IMR-90 (cell line): ENCODE results near the gene IRF2.

Experiments
- BHLHE40 ChIP-seq: fragments of 150-350 bp; IDR thresholded peaks from 2 replicates; pipeline ENCODE4 v1.6.1; 2016; ENCODE audit warnings: mild to moderate bottlenecking, low read depth, low read length
- CEBPB ChIP-seq: IDR thresholded peaks from 2 replicates; pipeline ENCODE4 v1.6.1; 2012; ENCODE audit warnings: low read depth, low read length, improper control_type of control experiment
- FOS ChIP-seq: fragments of 150-350 bp; IDR thresholded peaks from 2 replicates; pipeline ENCODE4 v1.6.1; 2016; ENCODE audit warnings: low read depth, low read length
- MAFK ChIP-seq: IDR thresholded peaks from 2 replicates; pipeline ENCODE4 v1.6.1; 2012; ENCODE audit warnings: low read depth, low read length, improper control_type of control experiment
- MAZ ChIP-seq: IDR thresholded peaks from 2 replicates; pipeline ENCODE4 v1.6.1; 2012; ENCODE audit warnings: low read depth, mild to moderate bottlenecking, low read length, improper control_type of control experiment, moderate library complexity, borderline replicate concordance
- MXI1 ChIP-seq: IDR thresholded peaks from 2 replicates; pipeline ENCODE4 v1.6.1; 2012; ENCODE audit warnings: low read depth, mild to moderate bottlenecking, low read length, moderate library complexity, borderline replicate concordance
- POLR2A ChIP-seq: IDR thresholded peaks from 2 replicates; pipeline ENCODE4 v1.6.1; 2012; ENCODE audit warnings: mild to moderate bottlenecking, low read depth, low read length
- RAD21 ChIP-seq: IDR thresholded peaks from 2 replicates; pipeline ENCODE4 v1.6.1; 2012; ENCODE audit warnings: low read length, improper control_type of control experiment
- RCOR1 ChIP-seq: IDR thresholded peaks from 2 replicates; pipeline ENCODE4 v1.6.1; 2012; ENCODE audit warnings: mild to moderate bottlenecking, low read length, improper control_type of control experiment; ENCODE audit not compliant: insufficient replicate concordance
- SMC3 ChIP-seq: fragments of 150-350 bp; IDR thresholded peaks from 2 replicates; pipeline ENCODE4 v1.6.1; 2016; ENCODE audit warnings: low read depth, mild to moderate bottlenecking, antibody characterized with exemption, low read length, moderate library complexity
- TF ChIP-seq, protein P1 (sequence below): conservative IDR thresholded peaks from 2 replicates; pipeline ENCODE4 v1.5.1; 2012; ENCODE audit warnings: mild to moderate bottlenecking, low read depth, low read length, improper control_type of control experiment
- TF ChIP-seq, protein P2 (sequence below): fragments of 150-350 bp; IDR thresholded peaks from 2 replicates; pipeline ENCODE4 v1.6.1; 2016; ENCODE audit warnings: low read depth, mild to moderate bottlenecking, low read length, moderate library complexity, borderline replicate concordance

DNA sequence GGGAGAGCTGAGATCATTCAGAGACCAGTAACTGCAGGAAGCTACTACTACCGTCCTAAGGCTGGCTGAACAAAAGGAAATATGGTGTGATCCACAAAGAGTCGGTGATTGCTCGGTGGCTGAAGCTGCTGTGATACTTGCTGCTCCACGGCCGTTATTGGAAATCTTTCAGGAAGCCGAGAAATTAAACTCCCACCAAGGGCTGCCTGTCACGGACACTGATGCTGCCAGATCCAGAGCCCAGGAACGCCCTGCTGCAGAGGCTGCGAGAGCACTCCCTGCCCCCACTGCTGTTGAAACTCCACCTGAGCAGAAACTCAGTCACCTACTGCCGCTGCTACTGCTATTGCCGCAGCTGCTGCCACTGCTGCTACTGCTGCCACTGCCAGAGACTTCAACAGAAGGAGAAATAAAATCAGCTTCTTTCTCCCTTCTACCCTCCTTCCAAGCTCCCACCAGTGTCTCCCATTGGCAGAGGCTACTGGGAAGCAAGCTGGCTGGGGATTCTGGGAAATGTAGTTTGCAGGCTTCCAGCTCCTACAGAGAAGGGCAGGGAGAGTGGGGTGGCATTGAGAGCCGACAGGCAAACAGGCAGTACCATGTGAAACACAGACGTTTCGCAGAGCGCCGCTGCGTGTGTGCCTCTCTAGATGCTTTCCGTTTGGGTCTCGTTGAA, 130.7 kb downstream of the IRF2 start:
- TF ChIP-seq RCOR1 (no peak), SMC3 (no peak), MAFK (no peak), POLR2A (no peak), RAD21 (no peak), MAZ (no peak), BHLHE40 (no peak), FOS (no peak), CEBPB (no peak), MXI1 (no peak)
- TF ChIP-seq, protein P1, sequence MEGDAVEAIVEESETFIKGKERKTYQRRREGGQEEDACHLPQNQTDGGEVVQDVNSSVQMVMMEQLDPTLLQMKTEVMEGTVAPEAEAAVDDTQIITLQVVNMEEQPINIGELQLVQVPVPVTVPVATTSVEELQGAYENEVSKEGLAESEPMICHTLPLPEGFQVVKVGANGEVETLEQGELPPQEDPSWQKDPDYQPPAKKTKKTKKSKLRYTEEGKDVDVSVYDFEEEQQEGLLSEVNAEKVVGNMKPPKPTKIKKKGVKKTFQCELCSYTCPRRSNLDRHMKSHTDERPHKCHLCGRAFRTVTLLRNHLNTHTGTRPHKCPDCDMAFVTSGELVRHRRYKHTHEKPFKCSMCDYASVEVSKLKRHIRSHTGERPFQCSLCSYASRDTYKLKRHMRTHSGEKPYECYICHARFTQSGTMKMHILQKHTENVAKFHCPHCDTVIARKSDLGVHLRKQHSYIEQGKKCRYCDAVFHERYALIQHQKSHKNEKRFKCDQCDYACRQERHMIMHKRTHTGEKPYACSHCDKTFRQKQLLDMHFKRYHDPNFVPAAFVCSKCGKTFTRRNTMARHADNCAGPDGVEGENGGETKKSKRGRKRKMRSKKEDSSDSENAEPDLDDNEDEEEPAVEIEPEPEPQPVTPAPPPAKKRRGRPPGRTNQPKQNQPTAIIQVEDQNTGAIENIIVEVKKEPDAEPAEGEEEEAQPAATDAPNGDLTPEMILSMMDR = no peak
- TF ChIP-seq, protein P2, sequence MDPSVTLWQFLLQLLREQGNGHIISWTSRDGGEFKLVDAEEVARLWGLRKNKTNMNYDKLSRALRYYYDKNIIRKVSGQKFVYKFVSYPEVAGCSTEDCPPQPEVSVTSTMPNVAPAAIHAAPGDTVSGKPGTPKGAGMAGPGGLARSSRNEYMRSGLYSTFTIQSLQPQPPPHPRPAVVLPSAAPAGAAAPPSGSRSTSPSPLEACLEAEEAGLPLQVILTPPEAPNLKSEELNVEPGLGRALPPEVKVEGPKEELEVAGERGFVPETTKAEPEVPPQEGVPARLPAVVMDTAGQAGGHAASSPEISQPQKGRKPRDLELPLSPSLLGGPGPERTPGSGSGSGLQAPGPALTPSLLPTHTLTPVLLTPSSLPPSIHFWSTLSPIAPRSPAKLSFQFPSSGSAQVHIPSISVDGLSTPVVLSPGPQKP = no peak
